Neural progenitor cell (in vitro differentiated cells): ENCODE results near the gene PRDM16. TPM values are rescaled to one million over a fixed set of nuclear protein-coding genes. Genes with fewer than 3 reads are reported as not detected.
A peak's percentile ranks its signal among the peaks of the same experiment; 100 is the strongest.

ENCODE experiments used
- DNase-seq: peaks from one replicate; pipeline ENCODE4 v3.0.0-alpha.2; 2016; ENCODE audit warnings: low spot score
- H2AFZ ChIP-seq: fragments of 200-600 bp; sonication (generic); replicated peaks from 2 replicates; pipeline ENCODE4 v1.6.1; 2016; ENCODE audit warnings: antibody characterized with exemption
- H3F3A ChIP-seq: fragments of 200-600 bp; sonication (generic); 2 replicates; pipeline ENCODE4 v1.6.1; 2016; ENCODE audit warnings: antibody characterized with exemption, low read depth
- H3K27ac ChIP-seq: fragments of 200-600 bp; sonication (generic); 2 replicates; pipeline ENCODE4 v1.5.1; 2016; ENCODE audit warnings: mild to moderate bottlenecking
- H3K27me3 ChIP-seq: fragments of 200-600 bp; sonication (generic); 2 replicates; pipeline ENCODE4 v1.6.1; 2016; ENCODE audit warnings: mild to moderate bottlenecking, moderate library complexity
- H3K36me3 ChIP-seq: fragments of 200-600 bp; sonication (generic); 2 replicates; pipeline ENCODE4 v1.5.1; 2016
- H3K4me1 ChIP-seq: fragments of 200-600 bp; sonication (generic); 2 replicates; pipeline ENCODE4 v1.6.1; 2016; ENCODE audit warnings: mixed run types
- H3K4me2 ChIP-seq: fragments of 200-600 bp; sonication (generic); 2 replicates; pipeline ENCODE4 v1.6.1; 2016
- H3K4me3 ChIP-seq: fragments of 200-600 bp; sonication (generic); 2 replicates; pipeline ENCODE4 v1.5.1; 2016
- H3K79me2 ChIP-seq: fragments of 200-600 bp; sonication (generic); 2 replicates; pipeline ENCODE4 v1.6.1; 2016; ENCODE audit warnings: low read depth
- H3K9ac ChIP-seq: fragments of 200-600 bp; sonication (generic); 2 replicates; pipeline ENCODE4 v1.6.1; 2016
- H3K9me3 ChIP-seq: fragments of 200-600 bp; sonication (generic); 2 replicates; pipeline ENCODE4 v1.5.1; 2016; ENCODE audit warnings: low read depth
- H4K20me1 ChIP-seq: fragments of 200-600 bp; sonication (generic); 2 replicates; pipeline ENCODE4 v1.6.1; 2016; ENCODE audit warnings: low read depth
- H3K27ac Mint-ChIP-seq: 3 replicates; pipeline ENCODE4 v1.8.0; 2021; ENCODE audit warnings: mixed read lengths
- H3K27me3 Mint-ChIP-seq: 2 replicates; pipeline ENCODE4 v1.8.0; 2022; ENCODE audit warnings: low read depth, mild to moderate bottlenecking, inconsistent platforms, moderate library complexity, mixed read lengths; ENCODE audit not compliant: insufficient read depth
- H3K36me3 Mint-ChIP-seq: 3 replicates; pipeline ENCODE4 v1.8.0; 2021; ENCODE audit warnings: mixed read lengths
- H3K4me1 Mint-ChIP-seq: 3 replicates; pipeline ENCODE4 v1.8.0; 2021; ENCODE audit warnings: mixed read lengths
- H3K4me3 Mint-ChIP-seq: 3 replicates; pipeline ENCODE4 v1.8.0; 2021; ENCODE audit warnings: mild to moderate bottlenecking, moderate library complexity, mixed read lengths
- H3K9me3 Mint-ChIP-seq: 3 replicates; pipeline ENCODE4 v1.8.0; 2020; ENCODE audit warnings: mixed read lengths
- EZH2 ChIP-seq: fragments of 200-600 bp; sonication (generic); IDR thresholded peaks from 2 replicates; pipeline ENCODE4 v1.6.1; 2017; ENCODE audit warnings: antibody characterized with exemption, mild to moderate bottlenecking, moderate library complexity
- EZH2phosphoT487 ChIP-seq: fragments of 200-600 bp; sonication (generic); IDR thresholded peaks from 2 replicates; pipeline ENCODE4 v1.6.1; 2017; ENCODE audit warnings: antibody characterized with exemption
- total RNA-seq: library from RNA; depleted of rRNA; stranded (reverse); fragments of >200 nt; gene quantifications from 2 replicates; pipeline ENCODE4 v1.2.3, GENCODE V29; 2015; ENCODE audit warnings: low replicate concordance
- TF ChIP-seq, protein P1 (sequence below): fragments of 200-600 bp; sonication (generic); IDR thresholded peaks from 2 replicates; pipeline ENCODE4 v1.5.1; 2017; ENCODE audit warnings: antibody characterized with exemption, mild to moderate bottlenecking

The PRDM16 gene
- total RNA-seq, 1 donor from 2014 or later, result 1.9 TPM

DNA sequence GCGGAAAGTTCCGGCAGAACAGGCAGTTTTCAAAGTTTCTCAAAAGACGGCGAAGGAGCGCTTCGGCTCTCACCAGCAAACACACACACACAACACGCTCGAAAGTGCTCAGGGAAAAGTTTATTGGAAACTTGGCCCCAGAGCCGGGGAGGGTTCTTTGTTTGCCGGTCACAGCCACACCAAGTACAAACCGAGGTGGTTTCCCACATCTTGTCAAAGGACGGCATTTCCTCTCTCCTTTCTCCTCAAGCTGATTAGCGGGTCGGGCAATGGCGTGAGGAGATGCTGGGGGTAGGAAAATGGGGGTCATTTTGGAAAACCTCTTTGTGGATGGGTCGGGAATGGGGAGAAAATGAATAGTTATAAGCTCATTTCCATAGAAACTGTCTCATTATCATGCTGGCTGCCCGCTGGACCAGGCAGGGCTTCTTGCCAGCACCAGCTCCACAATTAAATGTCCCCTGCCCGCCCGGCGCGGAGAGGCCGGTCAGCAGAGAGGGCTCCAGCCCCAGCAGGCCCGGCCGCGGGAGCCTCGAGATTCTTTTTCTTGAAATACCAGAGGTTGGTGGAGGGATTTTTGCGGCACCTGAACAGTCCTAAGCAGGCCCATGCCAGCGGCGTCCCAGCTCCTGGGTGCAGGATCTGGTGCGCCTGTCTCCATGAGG is 92.3 kb downstream of the PRDM16 start:
- Histone ChIP-seq H3K79me2 (no peaks in the 10 kb centered on the region), H2AFZ (no peak overlapping the region), H3K4me1 (peaks cover 7% of the 10 kb centered on the region), H3K36me3 (no peaks in the 10 kb centered on the region), H3K9me3 (no peaks in the 10 kb centered on the region), H3K9ac (no peak overlapping the region), H3F3A (no peaks in the 10 kb centered on the region), H3K4me3 (no peak overlapping the region), H3K4me2 (no peak overlapping the region), H3K27me3 (no peaks in the 10 kb centered on the region), H4K20me1 (no peaks in the 10 kb centered on the region), H3K27ac (no peak overlapping the region)
- H3K27ac Mint-ChIP-seq, result no peak overlapping the region
- DNase-seq, result no peak
- peaks cover 5% of the 10 kb centered on the region for H3K27me3 Mint-ChIP-seq
- H3K4me1 Mint-ChIP-seq, result peaks cover 24% of the 10 kb centered on the region
- no peak overlapping the region for H3K4me3 Mint-ChIP-seq
- no peaks in the 10 kb centered on the region for H3K36me3 Mint-ChIP-seq
- TF ChIP-seq, protein P1, sequence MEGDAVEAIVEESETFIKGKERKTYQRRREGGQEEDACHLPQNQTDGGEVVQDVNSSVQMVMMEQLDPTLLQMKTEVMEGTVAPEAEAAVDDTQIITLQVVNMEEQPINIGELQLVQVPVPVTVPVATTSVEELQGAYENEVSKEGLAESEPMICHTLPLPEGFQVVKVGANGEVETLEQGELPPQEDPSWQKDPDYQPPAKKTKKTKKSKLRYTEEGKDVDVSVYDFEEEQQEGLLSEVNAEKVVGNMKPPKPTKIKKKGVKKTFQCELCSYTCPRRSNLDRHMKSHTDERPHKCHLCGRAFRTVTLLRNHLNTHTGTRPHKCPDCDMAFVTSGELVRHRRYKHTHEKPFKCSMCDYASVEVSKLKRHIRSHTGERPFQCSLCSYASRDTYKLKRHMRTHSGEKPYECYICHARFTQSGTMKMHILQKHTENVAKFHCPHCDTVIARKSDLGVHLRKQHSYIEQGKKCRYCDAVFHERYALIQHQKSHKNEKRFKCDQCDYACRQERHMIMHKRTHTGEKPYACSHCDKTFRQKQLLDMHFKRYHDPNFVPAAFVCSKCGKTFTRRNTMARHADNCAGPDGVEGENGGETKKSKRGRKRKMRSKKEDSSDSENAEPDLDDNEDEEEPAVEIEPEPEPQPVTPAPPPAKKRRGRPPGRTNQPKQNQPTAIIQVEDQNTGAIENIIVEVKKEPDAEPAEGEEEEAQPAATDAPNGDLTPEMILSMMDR, result no peak
- TF ChIP-seq EZH2 (no peak), EZH2phosphoT487 (no peak)
- H3K9me3 Mint-ChIP-seq, result no peaks in the 10 kb centered on the region

DNA sequence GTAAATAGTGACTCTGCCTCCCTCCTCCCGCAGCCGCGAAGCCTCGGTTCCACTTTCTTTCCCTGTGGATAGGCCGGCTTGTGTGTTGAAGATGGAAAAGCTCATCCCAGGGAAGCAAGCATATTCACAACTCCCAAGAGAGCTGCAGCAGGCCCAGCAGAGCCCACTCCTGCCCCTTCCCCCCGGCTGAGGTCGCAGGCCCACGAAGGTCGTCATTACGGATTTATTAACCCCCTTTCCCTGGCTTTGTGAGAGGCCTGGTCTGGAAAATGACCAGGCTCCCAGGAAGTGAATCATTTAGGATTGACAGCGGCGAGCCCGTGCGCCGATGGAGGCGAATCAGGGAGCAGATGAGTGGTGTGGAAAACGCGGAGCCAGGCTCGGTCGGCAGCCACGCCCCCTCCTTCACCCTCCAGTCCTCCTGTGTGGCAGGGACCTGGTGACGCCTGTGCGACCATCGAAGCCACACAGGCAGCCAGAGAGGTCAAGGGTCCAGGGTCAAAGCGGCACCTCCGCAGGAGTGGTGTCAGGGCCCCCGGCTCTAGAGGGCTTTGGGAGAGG is 93.4 kb downstream of the PRDM16 start:
- Histone ChIP-seq H4K20me1 (no peaks in the 10 kb centered on the region), H3K9ac (no peak overlapping the region), H3K4me1 (peaks cover 4% of the 10 kb centered on the region), H3K4me3 (no peak overlapping the region), H3K27me3 (no peaks in the 10 kb centered on the region), H3K4me2 (no peak overlapping the region), H2AFZ (no peak overlapping the region), H3K36me3 (no peaks in the 10 kb centered on the region), H3K9me3 (no peaks in the 10 kb centered on the region), H3K27ac (no peak overlapping the region), H3F3A (no peaks in the 10 kb centered on the region), H3K79me2 (no peaks in the 10 kb centered on the region)
- Mint-ChIP-seq H3K4me3 (no peak overlapping the region), H3K27ac (peak overlapping the region; percentile 88), H3K36me3 (no peaks in the 10 kb centered on the region), H3K4me1 (peaks cover 24% of the 10 kb centered on the region), H3K9me3 (no peaks in the 10 kb centered on the region), H3K27me3 (peaks cover 5% of the 10 kb centered on the region)
- DNase-seq, result no peak
- TF ChIP-seq, protein P1, result no peak
- TF ChIP-seq EZH2phosphoT487, result no peak
- TF ChIP-seq EZH2, result no peak

DNA sequence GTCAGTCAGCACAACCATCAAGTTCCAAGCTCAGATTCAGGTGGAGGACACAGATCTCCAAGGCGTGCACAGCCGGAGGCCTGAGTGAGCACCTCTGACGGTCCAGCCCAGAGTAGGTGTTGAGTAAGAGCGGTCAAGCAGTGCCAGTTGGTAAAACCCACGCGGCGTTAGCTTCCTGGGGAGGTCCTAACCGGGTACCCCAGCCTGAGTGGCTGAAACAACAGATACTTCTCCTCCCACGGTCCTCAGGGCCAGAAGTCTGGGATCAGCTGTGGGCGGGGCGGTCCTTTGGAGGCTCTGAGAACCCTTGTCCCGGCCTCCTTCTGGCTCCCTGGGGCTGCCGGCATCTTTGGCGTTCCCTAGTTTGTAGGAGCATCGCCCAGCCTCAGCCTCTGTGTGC is 94.4 kb downstream of the PRDM16 start:
- no peaks in the 10 kb centered on the region for H3K9me3 Mint-ChIP-seq
- no peak for DNase-seq
- no peaks in the 10 kb centered on the region for H3K9me3 ChIP-seq
- no peak overlapping the region for H3K4me2 ChIP-seq
- H3K4me3 Mint-ChIP-seq, result no peak overlapping the region
- H4K20me1 ChIP-seq, result no peaks in the 10 kb centered on the region
- H3K27me3 ChIP-seq, result no peaks in the 10 kb centered on the region
- TF ChIP-seq EZH2phosphoT487, result no peak
- TF ChIP-seq EZH2, result no peak
- TF ChIP-seq, protein P1, result no peak
- no peaks in the 10 kb centered on the region for H3K36me3 Mint-ChIP-seq
- H2AFZ ChIP-seq, result no peak overlapping the region
- no peaks in the 10 kb centered on the region for H3K36me3 ChIP-seq
- H3K27me3 Mint-ChIP-seq, result peaks cover 5% of the 10 kb centered on the region
- H3K4me1 Mint-ChIP-seq, result peaks cover 19% of the 10 kb centered on the region
- H3K27ac ChIP-seq, result no peak overlapping the region
- H3K4me3 ChIP-seq, result no peak overlapping the region
- H3K4me1 ChIP-seq, result peaks cover 4% of the 10 kb centered on the region
- H3K27ac Mint-ChIP-seq, result no peak overlapping the region
- no peaks in the 10 kb centered on the region for H3K79me2 ChIP-seq
- no peaks in the 10 kb centered on the region for H3F3A ChIP-seq
- no peak overlapping the region for H3K9ac ChIP-seq
